HG03039 (cell line): ENCODE measurements around the gene NXPH4.

Source experiments
- ATAC-seq: cut with Tn5 transposase; IDR thresholded peaks from one replicate; pipeline ENCODE4 v1.9.1; 2021; ENCODE audit warnings: mild to moderate bottlenecking, moderate library complexity; ENCODE audit not compliant: unreplicated experiment

NXPH4 gene

GRCh38 chr12:57182918-57183575 is 33.5 kb upstream of the NXPH4 start:
- ATAC-seq, result peak; percentile 79

DNA sequence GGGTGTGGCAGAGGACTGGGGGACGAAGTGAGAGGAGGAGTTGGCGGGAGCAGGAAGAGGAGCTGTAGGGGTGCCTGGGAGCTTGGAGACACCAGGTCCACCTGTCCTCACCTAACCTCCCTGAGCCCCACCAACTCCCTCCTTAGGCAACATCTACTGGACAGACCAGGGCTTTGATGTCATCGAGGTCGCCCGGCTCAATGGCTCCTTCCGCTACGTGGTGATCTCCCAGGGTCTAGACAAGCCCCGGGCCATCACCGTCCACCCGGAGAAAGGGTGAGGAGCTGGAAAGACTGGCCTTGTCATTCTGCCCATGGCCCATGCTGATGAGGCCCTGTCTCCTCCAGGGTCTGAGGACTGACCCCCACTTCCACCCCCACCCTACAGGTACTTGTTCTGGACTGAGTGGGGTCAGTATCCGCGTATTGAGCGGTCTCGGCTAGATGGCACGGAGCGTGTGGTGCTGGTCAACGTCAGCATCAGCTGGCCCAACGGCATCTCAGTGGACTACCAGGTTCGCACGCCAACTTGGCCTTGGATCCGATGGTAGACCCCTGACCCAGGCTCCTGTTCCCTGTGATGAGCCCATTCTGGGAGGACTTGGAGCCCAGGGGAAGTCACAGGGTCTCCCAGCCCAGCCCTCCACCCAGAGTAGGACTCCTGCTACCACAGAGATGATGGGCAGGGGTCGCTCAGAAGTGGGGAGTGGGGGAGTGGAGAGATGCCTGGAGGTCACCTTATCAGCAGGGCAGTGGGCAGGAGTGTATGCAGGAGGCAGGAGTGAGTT is 32.5 kb upstream of the NXPH4 start:
- ATAC-seq, result no peak

GRCh38 chr12:57185403-57185802 is 31.2 kb upstream of the NXPH4 start:
- no peak for ATAC-seq

DNA sequence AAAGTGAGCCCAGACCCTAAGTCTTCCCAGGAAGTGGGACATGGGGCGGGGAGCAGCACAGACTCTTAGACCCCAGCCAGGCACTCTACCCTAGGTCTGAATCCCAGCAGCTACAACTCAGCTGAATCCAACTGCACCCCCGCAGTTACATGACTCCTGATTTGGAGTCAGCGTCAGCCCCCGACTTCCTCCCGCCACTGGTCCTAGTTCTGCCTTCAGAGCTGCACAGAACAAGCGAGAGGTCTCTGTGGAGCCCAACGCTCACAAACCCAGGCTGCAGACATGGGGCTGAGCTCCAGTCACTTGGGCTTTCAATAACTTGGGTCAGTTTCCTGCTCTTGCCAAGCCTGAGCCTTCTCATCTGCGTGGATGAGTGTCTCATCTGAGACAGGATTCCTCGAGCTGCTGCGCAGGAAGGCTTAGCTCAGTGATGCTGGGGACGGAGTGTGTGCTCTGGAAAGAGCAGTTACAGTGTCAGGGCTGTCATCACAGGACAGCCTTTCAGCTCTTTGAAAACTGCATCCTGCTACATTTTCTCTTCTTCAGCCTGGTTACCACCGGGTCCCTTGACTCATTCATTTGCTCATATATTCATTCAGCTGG is 30.6 kb upstream of the NXPH4 start:
- ATAC-seq, result no peak

DNA sequence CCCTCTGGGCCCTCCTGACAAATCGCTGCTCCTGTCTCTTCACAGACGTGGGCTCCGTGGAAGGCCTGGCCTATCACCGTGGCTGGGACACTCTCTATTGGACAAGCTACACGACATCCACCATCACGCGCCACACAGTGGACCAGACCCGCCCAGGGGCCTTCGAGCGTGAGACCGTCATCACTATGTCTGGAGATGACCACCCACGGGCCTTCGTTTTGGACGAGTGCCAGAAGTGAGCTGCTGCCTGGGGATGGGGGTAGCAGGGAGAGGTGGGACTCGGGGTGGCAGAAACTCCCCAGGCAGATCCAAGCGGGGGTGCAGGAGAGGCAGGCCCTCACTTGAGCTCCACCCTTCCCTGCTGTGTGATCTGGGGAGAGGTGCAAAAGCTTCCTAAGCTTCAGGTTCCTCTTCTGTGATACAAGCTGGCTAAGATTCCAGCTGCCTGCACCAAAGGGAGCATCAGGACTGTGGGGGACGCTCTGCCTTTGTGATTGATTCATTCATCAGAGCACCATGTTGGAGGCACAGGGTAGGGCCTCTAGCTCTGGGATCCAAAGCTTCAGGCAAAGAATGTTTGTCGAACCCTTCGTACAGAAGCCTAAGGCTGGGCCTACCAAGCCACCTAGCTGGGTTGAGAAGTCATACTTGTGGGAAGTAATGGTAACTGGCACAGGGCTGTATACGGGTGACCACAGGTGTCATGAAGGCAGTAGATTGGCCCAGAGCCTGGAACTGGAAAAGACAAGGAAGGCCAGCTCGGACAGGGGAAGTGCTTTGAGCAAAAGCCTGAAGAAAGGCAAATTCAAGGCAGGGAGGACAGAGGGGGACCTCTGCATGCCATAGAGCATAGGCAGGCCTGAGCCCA is 29.1 kb upstream of the NXPH4 start:
- ATAC-seq, result no peak

DNA sequence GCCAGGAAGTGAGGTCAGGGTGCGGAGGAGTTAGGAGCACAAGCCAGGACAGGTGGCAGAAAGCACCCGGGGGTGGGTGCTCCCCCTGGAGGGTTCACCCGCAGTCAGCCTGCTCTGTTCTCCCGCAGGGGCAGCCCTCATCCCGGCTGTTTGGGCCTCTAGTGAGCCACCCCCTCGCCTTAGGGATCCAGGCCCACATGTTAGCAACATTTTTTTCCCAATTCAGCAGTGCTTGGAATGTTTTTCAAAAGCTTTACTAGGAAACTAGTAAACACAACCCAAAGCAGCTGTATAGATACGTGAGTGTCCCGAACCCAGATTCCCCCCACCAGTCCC is 28.5 kb upstream of the NXPH4 start:
- no peak for ATAC-seq

- ATAC-seq, result no peak
These were observed 26.6 kb upstream of the NXPH4 start for GRCh38 chr12:57190037-57190436.

GRCh38 chr12:57190821-57191220 is 25.8 kb upstream of the NXPH4 start:
- ATAC-seq, result no peak

DNA sequence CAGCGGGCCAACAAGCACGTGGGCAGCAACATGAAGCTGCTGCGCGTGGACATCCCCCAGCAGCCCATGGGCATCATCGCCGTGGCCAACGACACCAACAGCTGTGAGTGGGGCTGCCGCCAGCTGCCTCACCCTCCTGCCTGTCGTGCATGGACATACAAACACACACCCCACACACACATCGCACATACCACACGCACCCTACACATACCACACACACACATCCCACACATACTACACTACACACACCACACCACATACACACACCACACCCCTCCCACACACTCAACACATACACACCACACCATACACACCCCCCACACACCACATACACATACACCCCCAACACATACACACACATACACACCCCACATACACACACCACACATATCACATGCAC is 25.2 kb upstream of the NXPH4 start:
- ATAC-seq, result no peak

DNA sequence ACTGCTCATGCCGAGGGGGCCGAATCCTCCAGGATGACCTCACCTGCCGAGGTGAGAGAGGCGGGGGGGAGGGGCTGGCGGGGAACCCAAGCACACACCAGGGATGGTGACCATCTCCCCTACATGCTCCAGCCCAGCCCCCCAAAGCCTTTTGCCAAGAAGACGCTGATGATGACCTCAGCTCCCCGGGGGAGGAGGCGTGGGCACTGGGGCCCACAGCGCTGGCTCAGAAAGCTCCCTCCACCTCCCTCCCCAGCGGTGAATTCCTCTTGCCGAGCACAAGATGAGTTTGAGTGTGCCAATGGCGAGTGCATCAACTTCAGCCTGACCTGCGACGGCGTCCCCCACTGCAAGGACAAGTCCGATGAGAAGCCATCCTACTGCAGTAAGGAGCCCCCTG is 23.7 kb upstream of the NXPH4 start:
- ATAC-seq, result no peak

DNA sequence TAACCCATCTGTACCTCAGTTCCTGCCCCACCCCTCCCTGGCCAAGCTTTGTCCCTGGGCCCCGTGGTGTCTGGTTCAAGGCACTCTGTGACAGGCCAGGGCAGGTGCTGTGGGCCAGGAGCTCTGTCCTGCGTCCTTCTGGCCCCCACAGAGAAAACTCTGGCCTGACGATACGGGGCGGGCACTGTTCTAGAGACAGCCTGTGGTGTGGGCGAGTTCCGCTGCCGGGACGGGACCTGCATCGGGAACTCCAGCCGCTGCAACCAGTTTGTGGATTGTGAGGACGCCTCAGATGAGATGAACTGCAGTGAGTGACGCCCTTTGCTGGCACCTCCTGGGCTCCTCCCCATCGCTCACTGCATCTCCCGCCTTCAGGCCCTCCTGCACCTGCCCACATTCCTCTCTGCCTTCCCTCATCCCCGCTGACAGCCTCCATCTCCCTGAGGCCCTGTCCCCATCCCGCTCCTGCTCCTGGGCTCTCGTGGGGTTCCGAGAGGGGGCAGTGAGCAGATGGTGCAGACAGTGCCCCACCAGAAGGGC is 22.8 kb upstream of the NXPH4 start:
- no peak for ATAC-seq

DNA sequence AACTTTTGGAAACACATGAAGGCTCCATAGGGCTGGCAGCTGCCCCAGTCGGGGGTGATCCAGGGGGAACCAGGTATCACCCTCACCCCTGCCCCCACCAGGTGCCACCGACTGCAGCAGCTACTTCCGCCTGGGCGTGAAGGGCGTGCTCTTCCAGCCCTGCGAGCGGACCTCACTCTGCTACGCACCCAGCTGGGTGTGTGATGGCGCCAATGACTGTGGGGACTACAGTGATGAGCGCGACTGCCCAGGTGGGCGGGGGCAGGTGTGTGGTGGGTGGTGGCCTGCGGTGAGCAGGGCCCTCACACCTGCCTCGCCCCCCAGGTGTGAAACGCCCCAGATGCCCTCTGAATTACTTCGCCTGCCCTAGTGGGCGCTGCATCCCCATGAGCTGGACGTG is 22.3 kb upstream of the NXPH4 start:
- ATAC-seq, result no peak

- ATAC-seq, result no peak
These were observed 21.4 kb upstream of the NXPH4 start for GRCh38 chr12:57195186-57195585.

DNA sequence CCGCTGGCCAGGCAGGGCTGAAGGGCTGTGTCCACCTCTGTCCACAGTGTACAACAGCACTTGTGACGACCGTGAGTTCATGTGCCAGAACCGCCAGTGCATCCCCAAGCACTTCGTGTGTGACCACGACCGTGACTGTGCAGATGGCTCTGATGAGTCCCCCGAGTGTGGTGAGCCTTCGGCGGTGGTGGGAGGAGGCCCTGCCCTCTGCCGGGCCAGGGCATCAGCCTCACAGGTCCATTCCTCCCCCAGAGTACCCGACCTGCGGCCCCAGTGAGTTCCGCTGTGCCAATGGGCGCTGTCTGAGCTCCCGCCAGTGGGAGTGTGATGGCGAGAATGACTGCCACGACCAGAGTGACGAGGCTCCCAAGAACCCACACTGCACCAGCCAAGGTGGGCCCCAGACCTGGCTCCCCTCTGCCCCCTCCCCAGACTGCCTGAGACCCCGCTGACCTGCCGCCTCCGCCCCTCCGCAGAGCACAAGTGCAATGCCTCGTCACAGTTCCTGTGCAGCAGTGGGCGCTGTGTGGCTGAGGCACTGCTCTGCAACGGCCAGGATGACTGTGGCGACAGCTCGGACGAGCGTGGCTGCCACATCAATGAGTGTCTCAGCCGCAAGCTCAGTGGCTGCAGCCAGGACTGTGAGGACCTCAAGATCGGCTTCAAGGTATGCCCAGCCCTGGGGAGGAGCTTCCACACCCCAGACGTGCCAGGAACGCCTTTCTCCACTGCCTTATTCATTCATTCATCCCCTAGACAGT is 20.8 kb upstream of the NXPH4 start:
- no peak for ATAC-seq

DNA sequence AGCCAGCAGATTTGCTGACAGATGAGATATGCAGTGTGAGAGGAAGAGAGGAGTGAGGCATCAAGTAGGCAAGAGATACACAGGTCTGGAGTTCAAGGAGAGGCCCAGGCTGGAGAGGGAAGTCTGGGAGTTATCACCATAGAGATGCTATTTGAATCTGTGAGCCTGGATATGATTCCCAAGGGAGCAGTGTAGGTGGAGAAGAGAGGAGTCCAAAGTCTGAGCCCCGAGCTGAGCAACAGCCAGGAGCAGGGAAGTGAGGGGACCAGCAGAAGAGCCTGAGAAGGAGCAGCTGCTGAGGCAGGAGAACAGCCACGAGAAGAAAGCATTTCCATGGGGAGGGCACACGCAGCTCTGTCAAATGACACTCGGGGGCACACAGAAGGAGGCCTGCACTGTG is 20.2 kb upstream of the NXPH4 start:
- no peak for ATAC-seq

GRCh38 chr12:57196956-57197355 is 19.6 kb upstream of the NXPH4 start:
- no peak for ATAC-seq

DNA sequence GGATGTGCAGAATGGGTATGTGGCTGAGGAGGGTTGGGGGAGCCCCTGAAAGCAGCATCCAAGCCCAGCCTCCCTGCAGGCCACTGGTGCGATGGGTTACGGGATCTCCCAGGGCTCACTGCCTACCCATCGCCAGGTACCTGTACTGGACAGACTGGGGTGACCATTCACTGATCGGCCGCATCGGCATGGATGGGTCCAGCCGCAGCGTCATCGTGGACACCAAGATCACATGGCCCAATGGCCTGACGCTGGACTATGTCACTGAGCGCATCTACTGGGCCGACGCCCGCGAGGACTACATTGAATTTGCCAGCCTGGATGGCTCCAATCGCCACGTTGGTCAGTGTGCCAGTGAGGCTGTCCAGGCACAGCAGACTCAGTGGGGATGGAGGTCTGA is 18.3 kb upstream of the NXPH4 start:
- ATAC-seq, result no peak

DNA sequence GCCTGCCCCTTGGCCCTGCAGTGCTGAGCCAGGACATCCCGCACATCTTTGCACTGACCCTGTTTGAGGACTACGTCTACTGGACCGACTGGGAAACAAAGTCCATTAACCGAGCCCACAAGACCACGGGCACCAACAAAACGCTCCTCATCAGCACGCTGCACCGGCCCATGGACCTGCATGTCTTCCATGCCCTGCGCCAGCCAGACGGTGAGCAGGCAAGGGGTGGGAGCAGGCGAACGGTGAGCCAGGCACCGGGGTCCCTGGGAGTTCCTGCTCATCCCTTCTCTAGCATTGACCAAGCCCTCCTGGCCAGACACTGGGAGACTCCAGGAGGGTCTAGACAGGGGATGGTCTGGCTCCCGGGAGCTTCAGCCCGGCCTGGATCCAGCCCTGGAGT is 17.4 kb upstream of the NXPH4 start:
- ATAC-seq, result no peak

GRCh38 chr12:57200497-57200896 is 16.1 kb upstream of the NXPH4 start:
- ATAC-seq, result no peak

DNA sequence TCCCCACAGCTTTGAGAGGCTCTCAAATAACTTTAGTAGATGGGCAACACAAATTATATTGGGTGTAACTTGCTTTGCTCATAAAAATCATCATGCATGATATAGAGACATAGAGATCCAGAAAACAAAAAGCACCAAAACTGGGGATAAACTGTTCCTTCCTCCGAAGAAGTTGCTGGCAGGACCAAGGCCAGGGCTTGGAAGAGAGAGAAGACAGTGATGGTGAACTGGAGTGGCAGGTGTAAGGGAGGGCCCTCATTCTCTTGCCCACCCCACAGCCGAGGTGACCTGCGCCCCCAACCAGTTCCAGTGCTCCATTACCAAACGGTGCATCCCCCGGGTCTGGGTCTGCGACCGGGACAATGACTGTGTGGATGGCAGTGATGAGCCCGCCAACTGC is 15.4 kb upstream of the NXPH4 start:
- no peak for ATAC-seq
